ENCODE results near the gene TPM3.
"Not testable (repeated sequence)": the region's sequence is repeated elsewhere in the genome, so short reads cannot be mapped to it uniquely, and the experiment has no call there.

The TPM3 gene

GRCh38 chr1:154191990-154192461 lies at the start of gene TPM3:
Gene TPM3 (minus strand): TSS chr1:154192100. CDS start chr1:154192018, 82 bp downstream.
- DNase-seq = no peak

- DNase-seq = no peak
These were observed 48.5 kb upstream of the TPM3 start for GRCh38 chr1:154240294-154240833.

GRCh38 chr1:154239491-154239890 lies 47.6 kb upstream of the TPM3 start:
- DNase-seq = no peak

- DNase-seq = no peak
These were observed 46.1 kb upstream of the TPM3 start for GRCh38 chr1:154237880-154238506.

GRCh38 chr1:154237435-154237834 lies 45.5 kb upstream of the TPM3 start:
- DNase-seq = no peak

- DNase-seq = no peak
These were observed 45.0 kb upstream of the TPM3 start for GRCh38 chr1:154236855-154237254.

GRCh38 chr1:154233127-154233526 lies 41.2 kb upstream of the TPM3 start:
- DNase-seq = not testable (repeated sequence)

- not testable (repeated sequence) for DNase-seq
These were observed 39.2 kb upstream of the TPM3 start for GRCh38 chr1:154231112-154231511.

- no peak for DNase-seq
These were observed 33.5 kb upstream of the TPM3 start for GRCh38 chr1:154225370-154225769.

GRCh38 chr1:154223621-154224020 lies 31.7 kb upstream of the TPM3 start:
- DNase-seq = no peak

GRCh38 chr1:154222918-154223317 lies 31.0 kb upstream of the TPM3 start:
- no peak for DNase-seq

GRCh38 chr1:154222518-154222917 lies 30.6 kb upstream of the TPM3 start:
- DNase-seq = no peak

GRCh38 chr1:154221278-154222001 lies 29.5 kb upstream of the TPM3 start:
- DNase-seq = peak; percentile 81

- DNase-seq = no peak
These were observed 29.0 kb upstream of the TPM3 start for GRCh38 chr1:154220970-154221277.

GRCh38 chr1:154220071-154220969 lies 28.4 kb upstream of the TPM3 start, which contains the start of gene UBAP2L:
Gene UBAP2L (plus strand): TSS chr1:154220955. CDS start chr1:154225124, 4,169 bp downstream.
- DNase-seq = peak; percentile 98

- peak; percentile 15 for DNase-seq
These were observed 27.6 kb upstream of the TPM3 start for GRCh38 chr1:154219541-154219940.

- DNase-seq = no peak
These were observed 26.6 kb upstream of the TPM3 start for GRCh38 chr1:154218545-154218944.

GRCh38 chr1:154213274-154213673 lies 21.4 kb upstream of the TPM3 start:
- no peak for DNase-seq

- no peak for DNase-seq
These were observed 20.2 kb upstream of the TPM3 start for GRCh38 chr1:154212083-154212482.

- DNase-seq = no peak
These were observed 16.9 kb upstream of the TPM3 start for GRCh38 chr1:154208677-154209388.

- DNase-seq = no peak
These were observed 15.4 kb upstream of the TPM3 start for GRCh38 chr1:154207262-154207661.

GRCh38 chr1:154206196-154206595 lies 14.3 kb upstream of the TPM3 start, which contains the start of gene CFAP141:
Gene CFAP141 (minus strand): TSS chr1:154206333. CDS start chr1:154206307, 26 bp downstream.
- peak; percentile 27 for DNase-seq

All from CD4-positive, alpha-beta T cell treated with Interleukin-17A for 1 hour (primary cell).